HepG2 (cell line): ENCODE results near the gene TP73. TPM values are rescaled to one million over a fixed set of nuclear protein-coding genes. Genes with fewer than 3 reads are reported as not detected.
A peak's percentile ranks its signal among the peaks of the same experiment; 100 is the strongest.

Experiments used
- ARID4A ChIP-seq: sonication (generic); formaldehyde crosslinking; IDR thresholded peaks from 2 replicates; pipeline ENCODE4 v1.5.0; 2020; ENCODE audit warnings: mild to moderate bottlenecking, missing genetic modification reagents, borderline replicate concordance
- ATF2 ChIP-seq: sonication (generic); formaldehyde crosslinking; IDR thresholded peaks from 2 replicates; pipeline ENCODE4 v1.4.0; 2020; ENCODE audit warnings: missing genetic modification reagents
- BRD4 ChIP-seq: sonication (generic); formaldehyde crosslinking; IDR thresholded peaks from 2 replicates; pipeline ENCODE4 v1.4.0; 2020; ENCODE audit warnings: missing genetic modification reagents
- CAMTA2 ChIP-seq: sonication (generic); formaldehyde crosslinking; IDR thresholded peaks from 2 replicates; pipeline ENCODE4 v1.4.0; 2020; ENCODE audit warnings: mild to moderate bottlenecking, missing genetic modification reagents, borderline replicate concordance
- DDIT3 ChIP-seq: sonication (generic); formaldehyde crosslinking; IDR thresholded peaks from 2 replicates; pipeline ENCODE4 v1.4.0; 2020; ENCODE audit warnings: mild to moderate bottlenecking, missing genetic modification reagents
- FOXK2 ChIP-seq: fragments of 450-650 bp; IDR thresholded peaks from 2 replicates; pipeline ENCODE4 v1.6.1; 2016
- GRHL1 ChIP-seq: sonication (generic); formaldehyde crosslinking; conservative IDR thresholded peaks from 2 replicates; pipeline ENCODE4 v1.8.0; 2022; ENCODE audit warnings: missing genetic modification reagents
- KLF13 ChIP-seq: sonication (generic); formaldehyde crosslinking; IDR thresholded peaks from 2 replicates; pipeline ENCODE4 v1.4.0; 2020; ENCODE audit warnings: mild to moderate bottlenecking, missing genetic modification reagents
- MED8 ChIP-seq: sonication (generic); formaldehyde crosslinking; IDR thresholded peaks from 2 replicates; pipeline ENCODE4 v1.8.1; 2023; ENCODE audit warnings: mild to moderate bottlenecking, missing genetic modification reagents; ENCODE audit not compliant: insufficient replicate concordance
- NFIB ChIP-seq: sonication (generic); formaldehyde crosslinking; IDR thresholded peaks from 2 replicates; pipeline ENCODE4 v1.9.0; 2021; ENCODE audit warnings: missing genetic modification reagents, mild to moderate bottlenecking, borderline replicate concordance
- NR1H2 ChIP-seq: sonication (generic); formaldehyde crosslinking; IDR thresholded peaks from 2 replicates; pipeline ENCODE4 v1.8.1; 2022; ENCODE audit warnings: low read depth, missing genetic modification reagents, borderline replicate concordance
- NR2C2 ChIP-seq: sonication (generic); formaldehyde crosslinking; IDR thresholded peaks from 2 replicates; pipeline ENCODE4 v1.4.0; 2020; ENCODE audit warnings: missing genetic modification reagents, mild to moderate bottlenecking, moderate library complexity, borderline replicate concordance
- PHF20 ChIP-seq: sonication (generic); formaldehyde crosslinking; IDR thresholded peaks from 2 replicates; pipeline ENCODE4 v1.5.0; 2020; ENCODE audit warnings: mild to moderate bottlenecking, missing genetic modification reagents
- POLR2AphosphoS5 ChIP-seq: IDR thresholded peaks from 2 replicates; pipeline ENCODE4 v1.6.1; 2012; ENCODE audit warnings: low read depth, low read length
- SKIL ChIP-seq: sonication (generic); formaldehyde crosslinking; IDR thresholded peaks from 2 replicates; pipeline ENCODE4 v1.8.0; 2022; ENCODE audit warnings: missing genetic modification reagents, mild to moderate bottlenecking, moderate library complexity, borderline replicate concordance
- ZBTB1 ChIP-seq: sonication (generic); formaldehyde crosslinking; IDR thresholded peaks from 2 replicates; pipeline ENCODE4 v1.4.0; 2020; ENCODE audit warnings: missing genetic modification reagents, borderline replicate concordance
- ZNF121 ChIP-seq: sonication (generic); formaldehyde crosslinking; IDR thresholded peaks from 2 replicates; pipeline ENCODE4 v1.5.0; 2020; ENCODE audit warnings: mild to moderate bottlenecking, missing genetic modification reagents
- ZNF17 ChIP-seq: sonication (generic); formaldehyde crosslinking; IDR thresholded peaks from 2 replicates; pipeline ENCODE4 v1.5.0; 2020; ENCODE audit warnings: mild to moderate bottlenecking, missing genetic modification reagents
- ZNF24 ChIP-seq: fragments of 450-650 bp; IDR thresholded peaks from 2 replicates; pipeline ENCODE4 v1.6.1; 2017; ENCODE audit warnings: antibody characterized with exemption, mild to moderate bottlenecking
- ZNF282 ChIP-seq: fragments of 450-650 bp; IDR thresholded peaks from 2 replicates; pipeline ENCODE4 v1.6.1; 2018; ENCODE audit not compliant: partially characterized antibody
- polyA plus RNA-seq, 8 experiments: library from polyadenylated mRNA; depleted of rRNA in 3 of 8; stranded (reverse) in 7 of 8; unstranded in 1 of 8; fragments of >200 nt; fragmentation: Illumina TruSeq in 4 of 8; extraction: Trizol in 4 of 8; gene quantifications; 2 replicates each; pipeline versions ENCODE4 v1.2.1 to v1.2.3, GENCODE V29; 2011 to 2016; ENCODE audit warnings: low read depth in 4 of 8, missing spikeins in 1 of 8, mixed read lengths in 1 of 8; ENCODE audit not compliant: insufficient read depth in 1 of 8
- total RNA-seq, 5 experiments: library from RNA; depleted of rRNA; stranded (reverse); fragments of >200 nt; fragmentation: Illumina TruSeq; extraction: Trizol; gene quantifications; 2 replicates each; pipeline ENCODE4 v1.2.3, GENCODE V29; 2016; ENCODE audit warnings: low read depth in 1 of 5

The TP73 gene
- total and polyA plus RNA-seq, 2 of the 13 experiments (the other 11 are each of a cell fraction or from before 2014, with no cell fraction given) = 0.49 to 1.1 TPM

- TF ChIP-seq NR2C2 (CRISPR knock-in tag) = peak; percentile 78
- no peak for TF ChIP-seq KLF13 (CRISPR knock-in tag)
- TF ChIP-seq NR1H2 (CRISPR knock-in tag) = no peak
- TF ChIP-seq POLR2AphosphoS5 = no peak
- peak; percentile 99 for TF ChIP-seq ARID4A (CRISPR knock-in tag)
- no peak for TF ChIP-seq ZNF24
- no peak for TF ChIP-seq ZNF17
- TF ChIP-seq MED8 (CRISPR knock-in tag) = no peak
- 0 out of 2 replicates have a peak, but pooled peaks have one; percentile 27 for TF ChIP-seq PHF20 (CRISPR knock-in tag)
- TF ChIP-seq ATF2 (CRISPR knock-in tag) = 0 out of 2 replicates have a peak, but pooled peaks have one; percentile 64
- no peak for TF ChIP-seq ZNF282
- peak; percentile 76; the same call in 1 of the 2 replicates for TF ChIP-seq SKIL (CRISPR knock-in tag)
- no peak for TF ChIP-seq NFIB
- no peak for TF ChIP-seq FOXK2
- no peak for TF ChIP-seq BRD4 (CRISPR knock-in tag)
- no peak for TF ChIP-seq ZBTB1 (CRISPR knock-in tag)
- no peak for TF ChIP-seq ZNF121
- TF ChIP-seq DDIT3 (CRISPR knock-in tag) = no peak
- no peak for TF ChIP-seq CAMTA2 (CRISPR knock-in tag)
- no peak for TF ChIP-seq GRHL1 (CRISPR knock-in tag)
Measured at GRCh38 chr1:3668585-3669300, 16.4 kb downstream of the TP73 start (continued).
